HCEC 1CT (cell line): ENCODE results near the gene THUMPD2.
"Not testable (repeated sequence)": the region's sequence is repeated elsewhere in the genome, so short reads cannot be mapped to it uniquely, and the experiment has no call there.

Experiments used
- DNase-seq: peaks from one replicate; pipeline ENCODE4 v3.0.0-alpha.2; 2017

Gene THUMPD2, protein sequence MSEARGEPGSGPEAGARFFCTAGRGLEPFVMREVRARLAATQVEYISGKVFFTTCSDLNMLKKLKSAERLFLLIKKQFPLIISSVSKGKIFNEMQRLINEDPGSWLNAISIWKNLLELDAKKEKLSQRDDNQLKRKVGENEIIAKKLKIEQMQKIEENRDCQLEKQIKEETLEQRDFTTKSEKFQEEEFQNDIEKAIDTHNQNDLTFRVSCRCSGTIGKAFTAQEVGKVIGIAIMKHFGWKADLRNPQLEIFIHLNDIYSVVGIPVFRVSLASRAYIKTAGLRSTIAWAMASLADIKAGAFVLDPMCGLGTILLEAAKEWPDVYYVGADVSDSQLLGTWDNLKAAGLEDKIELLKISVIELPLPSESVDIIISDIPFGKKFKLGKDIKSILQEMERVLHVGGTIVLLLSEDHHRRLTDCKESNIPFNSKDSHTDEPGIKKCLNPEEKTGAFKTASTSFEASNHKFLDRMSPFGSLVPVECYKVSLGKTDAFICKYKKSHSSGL

DNA sequence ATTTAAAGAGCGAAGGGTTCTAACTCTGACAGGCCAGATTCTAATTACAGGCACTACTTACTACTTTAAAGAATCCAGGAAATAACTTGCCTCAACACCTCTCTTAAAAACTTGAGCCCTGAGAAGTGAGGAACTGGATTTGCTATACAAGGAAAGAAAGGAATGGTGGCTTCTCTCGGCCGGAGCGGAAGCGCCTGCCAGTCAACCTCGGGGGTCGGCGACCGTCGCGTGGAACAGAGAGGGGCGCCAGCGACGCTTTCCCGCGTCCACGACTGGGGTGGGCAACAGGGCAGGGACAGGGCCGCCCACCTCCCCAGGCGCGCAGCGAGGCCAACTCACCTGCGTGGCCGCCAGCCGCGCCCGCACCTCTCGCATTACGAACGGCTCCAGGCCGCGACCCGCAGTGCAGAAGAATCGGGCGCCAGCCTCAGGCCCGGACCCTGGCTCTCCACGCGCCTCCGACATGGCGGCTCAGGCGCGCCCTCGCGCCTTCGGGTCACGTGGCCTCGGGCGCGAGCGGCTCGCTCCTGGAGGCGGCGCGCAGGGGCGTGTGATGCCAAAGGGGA is at the start of gene THUMPD2:
Gene THUMPD2 (minus strand): TSS at position 484 of the 566 bp plus-strand sequence. CDS start 19 bp downstream, at position 465.
- DNase-seq, result peak; percentile 68

DNA sequence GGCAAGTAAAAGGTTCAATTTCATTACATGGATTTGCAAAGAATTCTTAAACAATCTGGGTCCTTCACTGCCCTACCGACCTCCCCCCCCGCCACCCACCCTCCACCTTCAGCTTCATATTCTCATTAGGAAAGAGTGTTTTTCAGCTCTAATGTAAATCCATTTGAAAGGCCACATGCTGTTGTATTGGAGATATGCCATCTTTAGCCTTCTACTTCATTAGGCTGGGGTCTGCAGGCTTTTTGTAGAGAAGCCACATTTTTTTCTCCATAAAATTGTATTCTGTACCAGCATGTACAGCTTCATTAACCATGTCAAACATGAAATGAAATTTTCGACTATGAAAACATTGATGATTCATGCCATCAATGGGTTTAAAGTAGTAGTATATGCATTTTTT is 42.8 kb upstream of the THUMPD2 start:
- DNase-seq, result no peak

GRCh38 chr2:39816845-39817244 is 37.8 kb upstream of the THUMPD2 start:
- no peak for DNase-seq

GRCh38 chr2:39816428-39816827 is 37.4 kb upstream of the THUMPD2 start:
- DNase-seq, result no peak

GRCh38 chr2:39805936-39806608 is 27.0 kb upstream of the THUMPD2 start:
- DNase-seq, result peak; percentile 24

DNA sequence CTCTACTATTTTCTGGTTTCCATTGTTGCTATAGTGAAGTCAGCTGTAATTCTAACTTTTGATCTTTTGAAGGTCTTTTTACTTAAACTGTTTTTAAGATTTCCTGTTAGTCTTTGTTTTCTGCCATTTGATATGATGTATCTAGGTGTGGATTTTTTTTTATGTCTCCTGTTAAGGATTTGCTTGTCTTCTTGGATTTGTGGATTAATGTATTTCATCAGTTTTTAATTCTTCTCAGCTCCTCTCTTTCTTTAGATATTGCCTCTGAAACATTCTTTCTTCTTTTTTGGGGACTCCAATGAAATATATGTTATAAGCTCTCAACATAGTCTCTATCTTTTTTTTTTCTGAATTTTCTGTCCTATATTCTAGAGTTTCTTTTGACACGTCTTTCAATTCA is 24.8 kb upstream of the THUMPD2 start:
- no peak for DNase-seq

- no peak for DNase-seq
Observed at GRCh38 chr2:39800752-39801151, 21.7 kb upstream of the THUMPD2 start.

GRCh38 chr2:39796134-39796533 is 17.1 kb upstream of the THUMPD2 start:
- no peak for DNase-seq

- not testable (repeated sequence) for DNase-seq
Observed at GRCh38 chr2:39790216-39790818, 11.3 kb upstream of the THUMPD2 start.

- no peak for DNase-seq
Observed at GRCh38 chr2:39787950-39788349, 8.9 kb upstream of the THUMPD2 start.

DNA sequence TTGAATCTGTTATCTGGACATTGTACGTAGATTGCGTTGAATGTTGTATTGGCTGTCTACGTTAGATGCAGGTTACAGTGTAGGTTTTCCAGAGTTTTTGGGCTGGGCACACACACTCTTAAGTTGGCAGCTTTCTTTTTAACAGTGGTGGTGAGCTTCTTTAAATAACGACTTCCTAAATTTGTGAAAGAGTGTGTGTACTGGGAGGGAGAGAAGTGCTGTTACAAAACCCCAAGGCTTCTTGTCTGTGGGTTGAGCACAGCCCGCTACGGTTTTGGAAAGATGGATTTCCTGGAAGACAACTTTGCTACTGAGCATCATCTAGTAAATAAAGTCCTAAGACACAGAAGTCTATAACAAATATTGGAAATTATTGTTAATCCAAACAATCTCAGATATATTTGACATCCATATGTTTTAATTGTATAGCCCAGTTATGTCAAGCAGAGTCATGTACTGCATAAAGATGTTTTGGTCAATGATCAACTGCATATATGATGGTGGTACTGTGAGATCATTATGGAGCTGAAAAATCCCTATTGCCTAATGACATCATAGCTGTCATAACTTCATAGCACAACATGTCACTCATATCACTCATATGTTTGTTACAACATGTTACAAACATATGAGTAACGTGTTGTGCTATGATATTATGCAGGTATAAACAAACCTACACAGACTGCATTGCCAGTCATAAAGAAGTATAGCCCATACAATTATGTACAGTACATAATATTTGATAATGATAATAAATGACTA is 7.9 kb upstream of the THUMPD2 start:
- DNase-seq, result no peak

- no peak for DNase-seq
Observed at GRCh38 chr2:39782591-39782990, 3.5 kb upstream of the THUMPD2 start.

- no peak for DNase-seq
Observed at GRCh38 chr2:39781697-39782096, 2.6 kb upstream of the THUMPD2 start.

- DNase-seq, result no peak
Observed at GRCh38 chr2:39780825-39781600, 2.0 kb upstream of the THUMPD2 start.

DNA sequence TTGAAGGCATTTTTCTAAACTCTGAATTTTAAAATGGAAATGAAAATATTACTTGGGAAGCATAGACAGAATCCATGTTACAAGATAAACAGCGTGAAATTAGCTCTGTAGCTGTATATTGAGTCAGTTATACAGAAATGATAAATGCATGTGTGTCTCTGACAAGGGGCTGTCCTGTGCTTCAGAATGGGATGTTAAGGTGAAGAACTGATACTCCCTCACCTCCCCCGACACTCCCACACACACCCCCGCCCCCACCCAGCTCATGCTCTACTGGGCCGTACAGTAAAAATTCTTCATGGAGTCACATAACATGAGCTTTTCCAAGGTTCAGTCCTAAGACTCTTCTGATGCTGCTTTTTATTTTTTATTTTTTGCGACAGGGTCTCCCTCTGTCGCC is 869 bp upstream of the THUMPD2 start:
- no peak for DNase-seq

- no peak for DNase-seq
Observed at GRCh38 chr2:39779341-39779851, 338 bp upstream of the THUMPD2 start.

GRCh38 chr2:39778233-39778632 is 825 bp downstream of the THUMPD2 start:
- no peak for DNase-seq

GRCh38 chr2:39772812-39773152 is 6.3 kb downstream of the THUMPD2 start:
- no peak for DNase-seq

DNA sequence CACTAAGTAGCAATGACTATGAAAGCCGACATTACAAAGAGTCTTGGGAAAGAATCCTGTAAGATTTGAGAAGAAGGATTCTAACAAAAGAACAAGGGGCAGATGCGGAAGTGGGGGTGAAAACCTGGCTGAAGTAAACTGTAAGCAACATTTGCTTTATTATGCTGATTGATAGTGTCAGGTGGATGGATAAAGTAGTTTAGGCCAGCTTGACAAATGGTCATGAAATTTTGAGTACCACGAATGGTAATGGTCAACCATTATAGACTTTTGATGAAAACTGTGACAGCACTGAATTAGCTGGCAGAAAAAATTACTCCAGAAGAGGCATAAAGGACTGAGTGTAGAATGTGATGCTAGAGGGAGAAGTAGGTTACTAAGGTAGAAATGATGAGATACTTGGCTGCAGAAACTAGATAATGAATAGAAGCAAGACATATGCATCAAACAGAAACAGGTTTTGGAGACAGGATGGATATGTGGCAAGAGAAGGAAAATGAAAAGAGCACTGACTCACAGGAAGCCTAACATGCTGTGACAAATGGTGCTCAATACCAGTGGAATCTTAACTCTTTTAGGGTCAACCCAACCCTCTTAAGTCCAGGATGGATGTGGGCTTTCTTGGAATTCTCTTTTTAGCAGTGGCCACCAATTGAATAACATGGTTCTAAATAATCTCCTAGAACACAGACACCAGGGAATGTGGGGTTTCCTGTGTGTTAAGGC is 6.8 kb downstream of the THUMPD2 start:
- peak; percentile 78 for DNase-seq

DNA sequence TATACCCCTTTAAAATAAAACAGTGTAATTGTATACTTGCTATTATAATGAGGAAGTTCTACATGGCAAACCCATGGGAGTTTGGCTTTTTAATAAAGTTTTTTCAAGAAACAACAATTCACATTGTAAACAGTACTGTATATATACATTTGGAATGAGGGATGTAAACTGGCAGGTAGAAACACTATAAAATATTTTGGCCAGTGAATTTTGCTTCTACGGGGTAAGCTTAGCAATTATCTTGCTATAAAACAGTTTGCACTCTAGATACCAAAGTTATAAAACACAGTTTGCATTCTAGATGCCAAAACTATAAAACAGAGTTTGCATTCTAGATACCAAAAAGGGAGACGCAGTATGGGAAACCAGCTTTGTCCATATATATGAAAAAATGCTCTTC is 16.6 kb downstream of the THUMPD2 start:
- no peak for DNase-seq

GRCh38 chr2:39757156-39757555 is 21.9 kb downstream of the THUMPD2 start:
- no peak for DNase-seq
